Activated CD4-positive, alpha-beta T cell treated with anti-CD3 and anti-CD28 coated beads for 4 hours (primary cell): ENCODE data around the gene SDCCAG8.

Experiments used
- DNase-seq, 2 donors: peaks; one replicate each; pipeline ENCODE4 v3.0.0-alpha.2; 2020

The SDCCAG8 gene

GRCh38 chr1:243489681-243490546 lies 234.1 kb downstream of the SDCCAG8 start:
- no peak for DNase-seq

DNA sequence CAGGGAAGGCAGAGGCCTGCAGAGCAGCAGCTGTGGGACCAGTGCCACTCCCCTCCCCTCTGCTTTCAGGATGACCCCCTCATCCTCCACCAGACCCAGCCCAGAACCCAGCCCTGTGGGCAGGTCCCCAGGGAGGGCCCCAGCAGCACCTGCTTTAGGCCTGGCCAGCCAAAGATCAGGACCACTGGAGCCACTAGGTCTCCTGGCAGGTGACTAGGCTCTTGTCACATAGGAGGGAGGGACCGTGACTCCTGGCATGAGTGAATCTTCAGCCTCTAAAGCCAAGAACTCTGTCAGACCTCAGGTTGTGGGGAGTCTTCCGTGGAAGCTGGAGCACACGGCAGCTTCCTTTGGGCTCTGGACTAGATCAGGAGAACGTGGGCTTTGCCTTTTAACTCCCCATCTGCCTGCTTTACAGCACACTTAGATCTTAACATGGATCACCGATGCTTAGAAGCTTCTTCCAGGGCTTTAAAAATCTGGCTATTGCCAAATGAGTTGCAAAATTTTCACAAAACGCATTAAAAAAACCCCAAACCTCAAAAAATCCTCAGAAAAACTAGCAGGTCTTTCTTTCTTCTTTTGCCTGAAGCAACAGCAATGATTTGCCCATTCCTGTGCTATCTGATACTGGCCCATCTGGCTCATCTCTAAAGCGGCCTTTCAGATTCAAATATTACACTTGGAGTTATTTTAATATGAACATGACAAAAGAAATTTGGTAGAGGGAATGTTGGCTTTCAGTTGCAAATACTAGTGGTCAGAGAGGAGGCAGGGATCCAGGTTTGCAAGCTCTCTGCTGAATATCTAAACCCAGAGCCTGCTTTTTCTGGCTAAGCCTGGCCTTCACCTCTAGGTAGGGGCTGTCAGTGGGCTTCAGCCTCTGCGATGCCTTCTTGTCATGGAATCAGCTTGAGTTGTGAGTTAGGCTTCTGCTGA lies 235.2 kb downstream of the SDCCAG8 start:
- DNase-seq: no peak

- DNase-seq: no peak
Observed at GRCh38 chr1:243493156-243494129, 237.6 kb downstream of the SDCCAG8 start.

- no peak for DNase-seq
Observed at GRCh38 chr1:243494741-243495431, 239.0 kb downstream of the SDCCAG8 start.

DNA sequence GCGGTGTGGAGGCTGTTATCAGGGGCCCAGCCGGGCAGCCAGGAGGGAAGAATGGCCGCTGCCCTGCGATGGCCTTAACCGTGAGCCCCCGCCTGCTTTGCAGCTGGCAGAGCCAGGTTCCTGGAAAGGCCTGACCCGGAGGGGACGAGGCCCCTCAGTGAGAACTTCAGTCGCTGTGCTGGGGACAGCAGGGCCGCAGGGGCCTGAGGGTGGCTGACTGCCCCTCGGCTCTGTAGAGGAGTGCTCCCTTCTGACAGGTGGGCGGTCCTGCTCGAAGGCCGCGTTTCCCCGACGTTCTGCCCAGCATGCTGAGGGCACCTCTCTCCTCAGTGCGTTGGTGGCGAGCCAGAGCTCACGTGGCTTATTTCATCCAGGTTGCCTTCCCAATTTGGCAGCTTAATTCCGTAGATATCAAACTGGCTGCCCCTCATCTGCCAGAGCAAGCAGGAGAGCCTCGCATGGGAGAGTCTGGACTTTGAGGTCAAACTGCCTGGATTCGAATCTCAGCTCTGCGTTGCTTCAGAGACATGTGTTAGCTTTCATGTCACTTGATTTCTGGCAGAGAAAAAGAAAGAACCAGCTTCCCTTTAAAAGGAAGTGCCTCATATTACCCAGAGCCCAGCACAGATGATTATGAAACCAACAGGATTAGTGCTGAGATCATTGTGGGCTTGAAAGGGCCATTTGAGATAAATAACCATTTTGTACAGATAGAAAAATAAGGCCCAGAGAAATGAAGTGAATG lies 239.8 kb downstream of the SDCCAG8 start:
- DNase-seq: no peak

GRCh38 chr1:243496187-243496646 lies 240.4 kb downstream of the SDCCAG8 start:
- no peak for DNase-seq

- DNase-seq: no peak
Observed at GRCh38 chr1:243496806-243497205, 241.0 kb downstream of the SDCCAG8 start.

GRCh38 chr1:243497939-243498681 lies 242.3 kb downstream of the SDCCAG8 start:
- no peak for DNase-seq

DNA sequence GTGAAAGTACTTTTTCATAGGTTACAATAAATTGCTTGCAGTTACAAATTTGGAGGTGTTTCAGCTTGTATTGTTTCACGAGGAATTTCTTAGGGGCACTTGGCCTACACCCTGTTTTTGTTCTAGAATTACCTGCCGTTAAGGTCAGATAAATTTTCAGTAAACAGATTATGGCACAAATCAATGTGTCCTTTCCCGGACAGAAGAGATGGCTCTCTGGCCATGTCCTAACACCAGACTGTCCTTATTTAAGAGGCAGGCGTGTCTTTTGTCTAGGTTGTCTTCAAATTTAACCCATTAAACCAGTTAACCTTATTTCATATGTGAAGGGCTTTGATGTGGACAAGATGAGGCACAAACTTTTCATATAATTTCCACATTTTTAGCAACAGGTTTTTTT lies 243.4 kb downstream of the SDCCAG8 start:
- DNase-seq: no peak

DNA sequence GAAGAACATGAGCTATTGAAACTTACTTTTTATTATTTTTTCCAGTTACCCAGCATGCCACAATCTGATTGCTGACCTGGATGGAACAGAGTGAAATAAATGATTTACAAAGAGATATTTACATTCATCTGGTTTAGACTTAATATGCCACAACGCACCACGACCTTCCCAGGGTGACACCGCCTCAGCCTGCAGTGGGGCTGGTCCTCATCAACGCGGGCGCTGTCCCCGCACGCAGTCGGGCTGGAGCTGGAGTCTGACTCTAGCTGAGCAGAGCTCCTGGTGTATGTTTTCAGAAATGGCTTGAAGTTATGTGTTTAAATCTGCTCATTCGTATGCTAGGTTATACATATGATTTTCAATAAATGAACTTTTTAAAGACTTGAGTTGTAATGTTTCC lies 243.9 kb downstream of the SDCCAG8 start:
- DNase-seq: no peak

DNA sequence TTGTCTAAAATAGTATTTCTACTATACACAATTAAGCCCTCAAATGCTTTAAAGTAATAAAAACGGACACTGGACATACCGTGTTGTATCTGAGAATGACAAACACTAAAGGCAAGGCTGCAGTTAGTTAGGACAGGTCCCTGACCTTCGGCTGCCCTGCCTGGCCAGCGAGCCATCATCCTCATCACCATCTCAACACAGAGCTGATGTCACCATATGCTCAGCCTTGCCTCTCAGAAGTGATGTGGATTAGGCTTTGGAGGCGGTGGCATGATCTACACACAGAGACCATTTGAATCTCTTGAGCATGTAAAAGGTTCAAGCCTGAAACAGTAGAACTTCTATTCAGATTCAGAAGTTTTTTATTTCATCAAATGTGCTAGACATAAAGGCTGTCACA lies 244.7 kb downstream of the SDCCAG8 start:
- DNase-seq: no peak

DNA sequence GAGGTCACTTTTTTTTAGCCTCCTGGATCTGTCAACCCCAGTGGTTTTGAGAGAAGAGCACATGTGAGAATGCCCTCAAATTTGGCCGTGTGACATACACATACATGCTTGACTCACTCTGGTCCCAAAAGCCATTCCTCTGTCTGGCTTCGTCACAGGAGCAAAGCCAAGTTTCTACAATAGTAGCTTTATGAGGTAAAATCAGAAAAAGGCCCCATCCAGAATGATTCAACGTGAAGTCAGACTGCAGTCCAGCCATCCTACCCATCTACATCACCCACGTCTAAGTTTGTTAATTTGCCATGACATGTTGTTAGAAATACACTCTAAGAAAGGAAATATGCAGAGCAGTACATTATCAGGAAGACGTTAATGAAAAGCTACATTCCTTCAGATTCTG lies 245.2 kb downstream of the SDCCAG8 start:
- DNase-seq: no peak

- no peak for DNase-seq
Observed at GRCh38 chr1:243503155-243503554, 247.3 kb downstream of the SDCCAG8 start.

- no peak for DNase-seq
Observed at GRCh38 chr1:243505986-243506689, 250.3 kb downstream of the SDCCAG8 start.

- no peak for DNase-seq
Observed at GRCh38 chr1:243507001-243507671, 251.3 kb downstream of the SDCCAG8 start.

GRCh38 chr1:243507672-243508302 lies 251.9 kb downstream of the SDCCAG8 start:
- DNase-seq: no peak

DNA sequence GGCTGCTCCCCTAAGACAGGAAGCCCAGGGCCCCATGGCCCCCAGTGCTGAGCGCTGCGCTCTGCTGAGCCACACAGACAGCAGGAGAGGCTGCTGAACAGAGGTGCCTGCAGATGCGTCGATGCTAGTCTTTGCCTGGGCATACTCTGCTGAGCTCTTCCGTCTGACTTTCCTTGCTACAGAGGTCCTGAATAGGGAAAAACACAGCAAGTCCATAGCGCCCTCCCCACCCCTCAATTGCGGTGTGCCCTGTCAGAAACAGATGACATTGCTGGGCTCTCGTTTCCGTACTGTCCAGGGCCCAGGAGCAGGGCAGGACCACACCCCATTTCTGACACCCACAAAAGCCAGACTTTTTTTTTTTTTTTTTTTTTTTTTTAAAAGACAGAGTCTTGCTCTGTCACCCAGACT lies 252.5 kb downstream of the SDCCAG8 start:
- no peak for DNase-seq

DNA sequence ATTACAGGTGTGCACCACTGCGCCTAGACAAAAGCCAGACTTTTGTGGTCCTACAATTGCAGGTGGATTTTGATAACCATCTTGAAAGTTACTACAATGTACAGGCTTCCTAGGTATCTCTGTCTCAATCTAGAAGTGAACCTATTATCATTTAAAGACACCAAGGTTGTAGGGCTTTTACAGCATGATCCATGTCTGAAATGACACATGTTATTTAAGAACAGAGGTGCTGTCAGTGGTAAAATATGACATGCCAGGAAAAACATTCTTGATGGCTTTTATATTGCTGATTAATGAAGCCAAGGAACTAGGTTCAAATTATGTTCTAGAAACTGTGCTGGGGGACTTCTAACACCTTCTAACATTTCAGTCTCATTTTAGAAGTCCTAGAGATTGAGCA lies 253.1 kb downstream of the SDCCAG8 start:
- DNase-seq: no peak

DNA sequence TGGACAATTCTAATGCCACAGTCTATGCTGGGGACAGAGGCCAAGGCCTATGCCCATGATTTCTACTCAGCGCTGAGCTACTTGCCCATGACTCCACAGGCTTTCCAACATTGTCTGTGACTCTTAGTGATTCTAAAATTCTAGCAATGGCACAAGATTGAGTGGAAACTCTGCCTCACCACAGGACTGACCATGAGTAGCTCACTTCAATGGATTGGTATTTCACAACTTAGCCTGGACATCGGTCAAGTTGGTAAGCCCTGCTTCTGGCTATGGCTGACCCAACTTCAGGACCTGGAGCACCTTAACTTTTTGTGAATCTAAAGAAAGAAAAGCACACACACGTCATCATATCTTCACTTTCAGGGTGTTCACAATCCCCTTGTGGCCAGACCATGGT lies 255.1 kb downstream of the SDCCAG8 start:
- DNase-seq: no peak
